ENCODE results near the gene METTL24.

- TF ChIP-seq CTCF (conservative IDR thresholded peaks at IDR 0.05; ENCODE audit: low read length) (no peak), EZH2phosphoT487 (IDR thresholded peaks at IDR 0.05; ENCODE audit: borderline replicate concordance) (no peak)
These were observed 3.1 kb downstream of the METTL24 start for GRCh38 chr6:110355022-110355421.
